GM12891 (cell line): ENCODE data around the gene FILIP1L.

Experiments used
- POLR2A ChIP-seq: IDR thresholded peaks from 2 replicates; pipeline ENCODE4 v1.6.1; 2011; ENCODE audit warnings: low read depth, low read length, control low read depth
- POLR2AphosphoS5 ChIP-seq: IDR thresholded peaks from 2 replicates; pipeline ENCODE4 v1.6.1; 2011; ENCODE audit warnings: low read depth, low read length, control low read depth
- TAF1 ChIP-seq: IDR thresholded peaks from 2 replicates; pipeline ENCODE4 v1.6.1; 2011; ENCODE audit warnings: low read depth, low read length, control low read depth

GRCh38 chr3:100046986-100047385 lies 67.3 kb downstream of the FILIP1L start:
- TF ChIP-seq POLR2A (no peak), TAF1 (no peak), POLR2AphosphoS5 (no peak)
